Skin of body (tissue), 2 donors: Measurements from ENCODE around the gene FMNL2. TPM values are rescaled to one million over a fixed set of nuclear protein-coding genes. Genes with fewer than 3 reads are reported as not detected.
A peak's percentile ranks its signal among the peaks of the same experiment; 100 is the strongest.

Experiments used
- DNase-seq: peaks from one replicate; lab custom pipeline; 2025; lab: John Stamatoyannopoulos, UW
- total RNA-seq: library from RNA; depleted of rRNA; stranded (reverse); fragments of >200 nt; gene quantifications from one replicate; pipeline ENCODE4 v1.2.3, GENCODE V29; 2014

FMNL2 gene
- total RNA-seq, 1 donor from 2014 or later: 43.7 TPM

DNA sequence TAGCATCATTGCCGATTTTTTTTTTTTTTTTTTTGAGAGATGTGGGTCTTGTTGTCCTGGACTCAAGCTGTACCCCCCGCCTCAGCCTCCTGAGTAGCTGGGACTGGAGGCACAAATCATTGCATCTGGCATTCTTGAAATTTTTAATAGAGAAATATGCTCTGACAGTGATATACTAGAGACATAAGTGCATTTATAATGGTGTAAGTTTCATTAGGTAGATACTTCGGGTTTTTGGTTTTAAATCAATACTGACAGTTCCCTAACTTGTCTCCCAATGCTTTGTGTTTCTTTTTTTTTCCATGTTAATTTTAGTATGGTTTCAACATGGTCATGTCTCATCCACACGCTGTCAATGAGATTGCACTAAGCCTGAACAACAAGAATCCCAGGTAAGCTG, 243.6 kb downstream of the FMNL2 start:
- no peak for DNase-seq

DNA sequence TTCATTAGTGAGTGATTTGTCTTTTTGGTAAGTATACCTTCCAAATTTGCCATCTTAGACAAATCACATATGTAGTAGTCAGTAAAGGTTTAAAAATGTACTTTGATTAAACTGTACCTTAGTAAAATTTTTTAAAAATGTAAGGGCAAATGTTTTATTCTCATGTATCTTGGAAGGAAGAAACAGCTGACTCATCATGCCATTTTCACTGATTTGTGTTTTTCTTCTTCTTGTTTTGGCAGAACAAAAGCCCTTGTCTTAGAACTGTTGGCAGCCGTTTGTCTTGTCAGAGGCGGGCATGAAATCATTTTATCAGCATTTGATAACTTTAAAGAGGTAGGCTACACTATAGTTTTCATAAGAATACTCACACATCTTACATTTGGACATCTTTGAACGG, 245.7 kb downstream of the FMNL2 start:
- no peak for DNase-seq

DNA sequence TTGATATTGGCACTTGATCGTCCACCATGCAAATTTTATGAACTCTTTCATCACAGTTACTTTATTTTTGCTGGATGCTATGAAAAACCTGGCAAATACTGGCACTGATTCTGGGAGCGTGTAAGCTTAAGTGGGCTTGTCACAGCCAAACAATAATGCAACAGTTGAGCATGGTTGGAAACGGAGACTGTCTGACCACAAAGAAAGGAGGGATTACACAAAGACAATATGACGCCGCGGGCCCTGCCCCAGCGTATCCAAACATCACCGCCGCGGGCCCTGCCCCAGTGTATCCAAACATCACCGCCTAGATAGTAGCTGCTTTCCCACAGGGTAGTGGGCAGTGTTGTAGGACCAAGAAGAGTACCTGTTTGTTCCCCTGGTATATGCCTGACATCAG, 246.4 kb downstream of the FMNL2 start:
- no peak for DNase-seq

DNA sequence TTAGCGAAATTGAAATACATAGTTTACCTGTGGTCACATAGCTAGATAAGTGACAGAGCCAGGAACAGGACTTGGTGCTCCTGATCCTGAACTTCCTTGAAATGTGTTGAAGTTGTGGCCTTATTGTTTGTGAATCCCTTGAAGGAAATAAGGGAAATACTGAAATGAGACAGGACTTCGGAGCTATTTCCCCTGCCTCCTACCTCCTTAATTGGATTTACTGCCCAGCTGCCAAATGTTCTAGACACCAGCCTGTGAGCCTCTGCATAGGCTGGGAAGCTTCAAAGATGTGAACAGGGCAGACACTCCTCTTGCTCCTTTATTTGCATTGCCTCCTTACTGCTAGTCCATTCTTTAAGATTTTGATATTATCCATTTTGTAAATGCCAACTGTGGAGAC, 247.1 kb downstream of the FMNL2 start:
- DNase-seq: no peak

DNA sequence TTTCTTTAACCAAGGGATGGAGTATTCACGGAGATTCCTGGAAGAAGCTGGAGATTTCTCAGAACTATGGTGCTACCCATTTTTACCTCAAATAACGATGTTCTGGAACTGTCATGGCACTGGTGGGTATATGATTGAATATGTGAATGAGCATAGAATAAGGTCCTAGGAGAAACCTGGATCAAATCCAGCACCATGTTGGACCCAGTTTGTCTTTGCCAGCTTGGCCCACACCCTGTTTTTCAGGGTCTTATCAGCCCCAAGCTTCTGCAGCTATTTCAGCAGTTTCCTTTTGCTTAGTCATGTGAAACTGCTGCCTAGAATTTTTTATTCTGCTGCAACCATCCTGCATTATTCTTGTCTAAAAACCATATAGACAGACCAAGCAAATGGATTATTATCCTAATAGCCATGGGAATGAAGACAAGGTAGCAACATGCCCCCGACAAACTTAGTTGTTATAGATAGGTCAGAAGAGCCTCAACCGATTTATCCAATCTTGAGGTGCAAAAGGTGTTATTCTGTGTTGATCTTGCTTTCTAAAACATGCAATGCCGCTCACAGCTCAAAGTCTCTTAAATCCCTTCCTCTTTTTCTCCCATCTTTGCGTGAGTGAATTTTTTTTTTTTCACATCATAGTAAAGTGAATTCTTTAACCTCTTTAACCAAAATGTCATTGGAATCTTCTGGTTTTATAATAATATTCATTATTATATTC, 248.7 kb downstream of the FMNL2 start:
- DNase-seq: no peak

DNA sequence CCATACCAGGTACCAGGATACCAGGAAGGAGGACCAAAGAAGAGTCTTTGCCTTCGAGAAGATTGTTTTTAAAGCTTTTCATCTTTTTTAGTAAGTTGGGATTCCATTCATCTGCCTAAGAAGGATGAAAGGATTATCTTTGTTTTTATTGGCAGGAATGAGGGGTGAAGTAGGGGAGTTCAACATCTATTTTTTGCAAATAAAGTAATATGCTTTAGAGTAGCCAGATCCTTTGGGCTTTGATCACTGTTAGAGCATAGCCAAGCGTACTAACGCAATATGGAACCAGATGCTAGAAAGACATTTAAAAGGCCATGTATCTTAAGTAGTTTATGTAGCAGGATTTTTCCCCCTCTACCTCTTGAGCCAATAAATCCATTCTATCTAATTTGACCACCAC, 249.3 kb downstream of the FMNL2 start:
- no peak for DNase-seq

DNA sequence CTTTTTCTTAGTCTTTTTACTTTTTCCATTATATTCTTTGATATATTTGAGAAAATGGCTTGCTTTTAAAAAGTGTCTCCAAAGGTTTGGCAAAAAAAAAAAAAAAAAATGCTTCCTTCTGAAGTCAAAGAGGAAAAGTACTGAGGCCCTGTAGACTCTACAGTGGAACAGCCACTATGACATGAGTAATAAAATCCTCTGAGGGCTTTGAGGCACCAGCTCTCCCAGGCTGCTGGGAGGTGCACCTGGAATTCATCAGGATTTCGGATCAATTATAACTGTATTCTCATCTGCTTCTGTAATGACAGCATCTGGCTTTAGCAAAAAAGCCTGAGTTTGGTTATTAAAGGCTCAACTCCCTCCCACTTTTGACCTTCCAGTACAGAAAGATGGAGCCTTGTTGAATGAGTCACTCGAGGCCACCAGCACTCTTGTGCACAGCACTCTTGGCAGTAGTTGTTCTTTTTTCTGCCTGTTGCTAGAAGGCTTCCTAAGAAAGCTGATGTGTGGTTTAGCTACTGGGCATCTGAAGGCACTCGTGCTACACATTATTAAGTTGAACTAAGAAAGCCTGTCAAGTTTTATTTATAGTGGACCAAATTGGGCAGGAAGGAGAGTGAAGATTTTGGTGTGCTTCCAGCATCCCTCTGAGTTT, 251.0 kb downstream of the FMNL2 start:
- DNase-seq: peak; percentile 13

DNA sequence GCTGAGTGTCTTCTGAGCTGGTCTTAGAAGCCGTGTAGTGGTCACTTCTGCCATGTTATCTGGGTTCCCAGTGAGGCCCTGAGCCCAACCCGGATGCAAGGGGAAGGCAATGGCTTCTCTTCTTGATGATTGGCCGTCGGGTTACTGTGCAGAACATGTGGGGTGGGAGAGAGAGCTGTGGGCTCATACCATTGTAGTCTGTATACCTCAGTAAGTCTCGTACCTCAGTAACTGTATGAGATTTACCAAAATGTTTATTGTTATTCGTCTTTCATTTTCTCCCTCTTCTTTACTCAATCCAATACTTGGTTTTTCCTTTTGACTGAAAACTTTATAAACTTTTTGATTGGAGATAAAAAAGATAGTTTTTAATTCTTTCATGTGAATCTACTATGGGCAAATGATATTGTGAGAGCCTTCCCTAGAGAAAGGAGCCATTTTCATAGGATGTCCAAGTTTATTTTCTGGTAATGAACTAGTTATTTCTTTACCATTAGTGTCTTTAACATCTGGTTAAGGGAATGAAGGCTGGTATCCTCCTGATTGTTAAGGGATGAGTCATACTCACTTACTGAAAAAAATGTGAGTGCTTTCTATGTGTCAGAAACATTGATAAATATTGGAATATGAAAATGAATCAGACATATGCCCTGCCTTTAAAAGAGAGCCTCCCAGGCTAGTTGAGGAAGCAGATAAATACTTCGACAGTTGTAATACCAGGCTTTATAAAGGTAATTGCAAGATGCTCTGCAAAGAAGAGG, 252.4 kb downstream of the FMNL2 start:
- no peak for DNase-seq

DNA sequence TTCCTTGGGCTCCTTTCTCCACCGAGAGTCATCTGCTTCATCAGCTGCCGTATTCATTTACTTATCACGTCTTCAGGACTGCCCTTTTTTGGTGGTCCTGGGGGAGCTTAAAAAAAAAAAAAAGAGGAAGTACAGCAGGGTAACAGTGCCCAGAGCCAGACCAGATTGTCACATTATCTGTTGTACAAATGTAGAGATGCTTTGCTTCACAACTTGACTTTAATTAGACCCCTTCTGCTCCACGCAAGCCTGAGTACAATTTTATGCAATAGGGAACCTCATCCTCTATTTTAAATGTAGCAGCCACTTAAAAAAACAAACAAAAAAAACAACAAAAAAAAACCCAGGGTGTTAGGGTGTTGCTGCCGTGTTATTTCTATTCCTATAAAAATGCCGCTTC, 254.0 kb downstream of the FMNL2 start:
- DNase-seq: no peak

DNA sequence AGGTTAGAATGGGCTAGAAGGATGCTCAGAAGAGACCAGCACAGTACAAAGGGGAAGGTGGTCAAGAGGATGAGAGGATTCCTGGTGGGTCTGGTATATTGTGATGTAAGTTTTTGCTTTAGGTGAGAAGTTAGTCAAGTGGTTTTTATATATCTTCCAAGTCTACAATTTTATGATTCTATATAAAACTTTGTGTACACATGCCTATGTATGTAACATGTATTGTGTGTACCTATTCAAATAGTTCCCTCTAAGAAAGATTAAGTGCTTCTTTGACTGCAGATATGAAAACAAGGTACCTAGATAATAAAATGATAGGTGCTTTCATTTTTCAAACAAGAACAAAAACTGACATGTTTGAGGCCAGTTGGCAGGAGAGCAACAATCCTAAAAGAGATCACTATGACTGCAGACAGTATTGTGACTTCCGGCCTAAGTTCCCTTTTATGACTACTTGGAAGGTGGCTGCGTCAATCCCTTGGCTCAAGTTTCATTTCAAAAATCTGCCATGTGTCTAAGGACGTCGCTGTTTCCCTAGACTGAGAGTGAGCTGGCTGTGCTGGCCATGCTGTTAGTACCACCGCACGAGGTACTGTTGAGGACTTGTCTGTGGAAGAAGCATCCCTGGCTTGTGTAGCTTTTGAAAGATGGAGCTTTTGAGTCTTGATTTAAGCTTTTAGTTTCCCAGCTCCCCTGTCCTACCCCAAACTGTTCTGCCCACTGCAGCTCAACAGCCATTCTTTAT, 259.2 kb downstream of the FMNL2 start:
- DNase-seq: no peak

DNA sequence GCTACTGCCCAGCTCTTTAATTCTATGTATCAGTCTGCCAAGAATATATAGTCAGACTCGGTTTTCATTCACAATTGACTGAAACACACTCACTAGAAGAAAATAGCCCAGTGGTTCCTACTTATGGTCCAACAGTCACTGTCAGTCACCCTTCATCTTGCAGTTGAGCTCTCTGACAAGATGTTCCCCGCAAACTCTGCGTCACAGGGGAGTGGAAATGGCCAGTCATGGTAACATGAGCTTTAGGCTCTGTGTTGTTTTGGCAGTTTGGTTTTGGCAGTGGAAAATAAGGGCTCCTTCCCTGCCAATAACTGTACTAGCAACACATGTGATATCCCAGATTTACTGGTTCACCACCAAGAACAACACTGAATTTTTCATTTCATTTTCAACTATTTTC, 259.8 kb downstream of the FMNL2 start:
- DNase-seq: no peak

DNA sequence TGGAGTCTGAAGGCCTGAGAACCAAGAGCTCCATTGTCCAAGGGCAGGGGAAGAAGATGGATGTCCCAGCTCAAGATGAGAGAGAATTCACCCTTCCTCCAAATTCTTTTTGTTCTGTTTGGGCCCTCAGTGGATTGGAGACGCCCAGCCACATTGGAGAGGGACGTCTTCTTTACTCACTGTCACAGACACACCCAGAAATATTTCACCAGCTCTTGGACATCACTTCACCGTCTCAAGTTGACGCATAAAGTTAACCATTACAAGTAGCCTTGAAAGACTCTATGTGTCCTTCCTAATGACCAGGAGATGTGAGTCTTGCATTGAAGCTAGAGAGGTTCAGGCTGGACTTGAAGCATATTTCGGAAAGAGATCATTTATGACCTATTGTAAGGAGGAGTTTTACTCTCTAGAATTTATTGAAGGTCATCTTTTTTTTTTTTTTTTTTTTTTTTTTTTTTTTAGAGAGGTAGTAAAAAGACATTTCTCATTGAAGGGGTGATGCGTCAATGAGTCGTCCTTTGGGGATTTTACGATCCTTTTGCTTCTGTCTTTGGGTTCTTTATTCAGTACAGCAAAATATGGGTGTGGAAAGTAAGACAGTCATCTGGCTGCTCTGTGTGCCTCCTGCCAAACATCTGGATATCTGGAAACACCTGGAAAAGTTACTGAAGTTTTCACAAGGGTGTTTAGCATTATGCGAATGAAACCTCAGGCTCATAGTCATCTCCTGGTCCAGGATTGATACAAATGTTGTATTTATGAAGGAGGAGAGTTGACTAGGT, 264.2 kb downstream of the FMNL2 start:
- no peak for DNase-seq

DNA sequence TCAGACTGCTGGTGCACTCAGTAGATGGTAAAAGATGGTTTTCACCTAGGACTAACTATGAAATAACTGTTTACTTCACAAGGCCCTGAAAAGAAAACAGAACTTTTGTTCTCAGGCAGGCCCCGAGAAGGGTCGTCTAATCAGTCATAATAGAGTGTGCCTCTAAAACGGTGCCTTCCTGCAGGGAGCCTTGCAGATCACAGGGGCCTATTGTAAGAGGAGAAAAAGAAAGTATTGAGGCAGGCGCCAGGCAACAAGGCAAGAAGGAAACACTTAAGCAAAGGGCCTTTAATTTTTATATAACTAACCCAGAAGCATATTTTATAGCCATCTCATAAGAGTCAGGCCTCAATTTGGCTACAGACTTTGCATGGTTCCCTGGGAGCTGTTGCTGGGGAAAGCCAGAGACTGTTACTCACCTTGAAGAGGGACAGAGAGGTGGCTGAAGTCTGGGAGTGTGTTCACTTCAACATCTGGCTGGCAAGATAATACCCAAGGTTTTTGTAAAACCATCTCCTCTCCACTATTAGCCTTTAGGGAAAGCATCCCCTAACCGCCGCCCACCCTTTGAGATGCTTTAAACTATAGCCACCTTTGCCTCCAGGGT, 265.2 kb downstream of the FMNL2 start:
- DNase-seq: no peak

DNA sequence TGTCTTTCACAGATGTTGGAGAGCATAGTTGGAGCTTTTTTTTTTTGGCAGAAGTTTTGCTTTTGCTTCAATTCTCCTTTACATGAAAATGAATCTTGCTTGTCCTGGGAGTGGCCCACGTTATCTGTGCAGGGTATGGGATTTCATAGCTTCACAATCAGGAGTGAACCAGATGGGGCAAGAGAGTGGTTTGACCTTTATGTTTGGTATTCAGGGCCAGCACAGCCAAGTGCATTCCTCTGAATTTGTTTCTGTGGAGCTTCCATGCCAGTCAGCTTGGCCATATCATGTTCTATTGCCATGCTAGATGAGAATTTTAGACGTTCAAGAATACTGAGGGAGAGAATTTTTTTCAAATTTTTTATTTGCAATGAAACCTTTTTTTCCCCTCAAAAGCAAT, 265.7 kb downstream of the FMNL2 start:
- DNase-seq: no peak

DNA sequence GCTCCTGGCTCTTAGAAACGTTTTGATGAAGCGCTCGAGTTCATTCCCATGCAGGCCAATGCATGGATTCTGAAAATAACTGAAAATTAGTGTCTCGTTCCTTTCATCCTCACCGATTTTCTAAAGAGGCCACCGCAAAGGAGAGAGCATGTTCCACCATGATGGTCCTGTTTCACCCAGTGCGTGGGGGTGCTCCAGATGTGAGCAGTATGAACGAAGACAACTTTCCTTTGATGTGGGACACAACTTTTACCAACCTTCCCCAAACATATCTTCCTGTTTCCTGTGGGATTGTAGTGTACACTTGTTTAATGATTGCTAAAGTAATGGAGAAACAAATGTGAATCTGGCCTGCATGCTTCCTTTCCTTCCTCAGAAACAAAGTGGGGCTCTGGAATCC, 267.8 kb downstream of the FMNL2 start:
- DNase-seq: no peak

DNA sequence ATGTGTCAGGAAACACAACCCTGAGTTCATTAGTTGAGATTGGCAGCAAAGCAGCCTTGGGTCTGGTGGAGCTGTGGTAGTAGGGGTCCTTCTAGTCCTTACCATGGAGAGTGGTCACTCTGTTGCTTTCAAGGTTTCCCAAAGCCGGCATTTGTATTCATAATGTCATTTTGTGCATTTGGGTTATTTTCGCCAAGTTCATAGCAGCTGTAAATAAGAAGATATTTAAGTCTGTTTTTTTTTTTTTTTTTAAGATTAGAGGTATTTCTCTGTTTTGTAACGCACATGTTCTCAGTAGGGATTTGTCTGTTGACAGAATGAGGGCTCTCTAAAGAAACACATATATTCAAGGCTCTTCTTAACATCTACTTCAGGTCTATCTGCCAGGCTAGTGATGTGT, 268.2 kb downstream of the FMNL2 start:
- no peak for DNase-seq

DNA sequence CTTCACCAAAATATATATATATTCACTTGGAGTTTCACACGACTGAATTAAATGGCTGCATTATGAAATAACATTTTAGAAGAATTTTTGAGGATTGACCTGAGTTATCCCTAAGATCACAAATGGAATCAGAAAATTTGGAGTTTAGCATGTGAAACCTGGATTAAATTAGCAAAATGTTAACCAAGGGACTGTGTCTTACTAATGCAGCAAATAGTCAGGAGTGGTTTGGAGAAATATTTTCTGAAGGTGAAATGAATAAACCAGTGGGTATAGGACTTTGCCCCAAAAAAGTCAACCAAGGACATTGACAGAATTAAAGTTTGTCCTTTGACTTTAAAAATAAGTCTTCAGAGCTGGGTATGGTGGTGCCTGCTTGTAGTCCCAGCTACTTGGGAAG, 271.1 kb downstream of the FMNL2 start:
- DNase-seq: no peak

DNA sequence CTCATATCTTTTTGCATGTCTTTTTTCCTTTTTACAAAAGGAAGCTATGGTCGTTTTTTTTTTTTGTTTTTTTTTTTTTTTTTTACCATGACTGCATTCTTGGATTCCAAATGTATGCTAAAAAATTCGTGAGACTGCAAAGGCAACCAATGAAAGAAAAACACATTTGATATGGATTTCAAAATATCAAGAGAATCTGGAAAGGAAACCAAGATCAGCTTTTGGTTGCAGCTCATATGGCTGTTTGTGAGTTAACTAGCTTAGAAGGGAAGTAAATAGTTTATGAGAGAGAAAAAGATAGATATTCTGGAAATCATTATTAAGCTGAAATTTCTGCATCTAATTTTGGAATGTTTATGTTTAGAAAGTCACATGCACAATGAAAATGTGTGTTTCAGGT, 272.0 kb downstream of the FMNL2 start:
- no peak for DNase-seq

DNA sequence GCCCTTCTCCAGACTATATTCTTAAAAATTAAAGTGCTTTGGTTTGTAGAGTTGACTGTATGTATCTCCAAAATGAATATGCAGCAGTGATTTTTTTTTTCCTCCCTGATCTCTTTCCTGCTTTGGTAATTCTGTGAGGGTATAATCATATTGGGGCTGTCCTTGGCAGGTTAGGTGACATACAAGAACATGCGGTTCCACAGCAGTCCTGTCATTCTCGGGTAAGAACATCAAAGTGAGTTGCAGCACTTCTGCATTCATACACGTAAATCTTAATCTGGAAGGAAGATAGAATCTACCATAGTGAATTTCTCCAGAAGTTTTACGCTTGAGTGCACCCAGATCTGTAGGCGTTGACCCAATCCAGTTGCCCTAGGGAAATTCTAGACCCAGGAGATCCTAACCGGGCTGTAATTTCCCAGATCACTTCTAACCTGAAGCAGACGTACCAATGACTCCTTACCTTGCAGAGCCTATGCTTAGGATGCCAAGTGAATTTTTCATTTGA, 272.9 kb downstream of the FMNL2 start:
- no peak for DNase-seq

DNA sequence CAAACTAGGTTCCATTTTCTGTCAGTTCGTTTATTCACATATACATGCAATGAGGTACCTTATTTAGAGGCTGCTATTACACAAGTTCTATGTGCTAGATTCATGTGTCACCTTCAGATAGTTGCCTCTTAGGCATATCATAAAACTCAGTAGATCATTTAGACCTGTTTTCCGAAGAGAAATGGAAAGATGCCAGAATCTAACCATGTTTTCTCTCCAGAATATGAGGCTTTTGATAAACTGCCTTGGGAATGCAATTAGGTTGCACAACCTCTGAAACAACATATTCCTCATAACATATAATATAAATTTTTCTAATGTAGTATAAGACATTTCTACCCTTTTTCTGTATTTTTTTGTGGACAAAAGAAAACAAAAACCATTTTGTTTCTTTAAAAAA, 274.2 kb downstream of the FMNL2 start:
- no peak for DNase-seq

DNA sequence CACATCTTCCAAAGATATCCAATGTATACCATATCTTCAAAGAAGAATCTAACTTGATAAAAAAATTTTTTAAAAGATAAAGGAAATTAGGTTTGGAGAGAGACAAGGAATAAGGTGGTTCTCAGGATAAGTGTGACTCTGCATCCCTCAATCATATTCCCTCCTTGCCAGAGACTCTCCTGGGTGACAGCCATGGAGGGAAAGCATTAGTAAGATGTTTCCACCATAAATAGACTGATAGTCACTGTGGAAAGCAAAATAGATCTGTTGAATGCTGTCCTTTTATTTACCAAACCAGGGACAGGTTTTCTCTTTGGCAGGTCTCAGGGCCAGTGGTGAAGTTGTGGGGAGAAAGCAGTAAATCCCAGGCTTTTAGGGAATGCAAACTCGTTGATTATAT, 274.7 kb downstream of the FMNL2 start:
- no peak for DNase-seq
